OCI-LY1 (cell line): Measurements from ENCODE around the gene ADAMTS14.

Experiments used
- H2AFZ ChIP-seq: fragments of 200-600 bp; sonication (generic), shearing (Covaris generic); 2 replicates; pipeline ENCODE4 v1.6.0; 2014; ENCODE audit warnings: antibody characterized with exemption, mild to moderate bottlenecking, low read length
- H3F3A ChIP-seq: fragments of 200-600 bp; sonication (generic), shearing (Covaris generic); 2 replicates; pipeline ENCODE4 v1.6.0; 2014; ENCODE audit warnings: mild to moderate bottlenecking, antibody characterized with exemption, low read length, moderate library complexity; ENCODE audit not compliant: insufficient read depth
- H3K27ac ChIP-seq: fragments of 200-600 bp; sonication (generic); 2 replicates; pipeline ENCODE4 v1.5.1; 2014; ENCODE audit warnings: low read length, mixed run types, mild to moderate bottlenecking, low read depth; ENCODE audit not compliant: poor library complexity, severe bottlenecking
- H3K27me3 ChIP-seq: fragments of 200-600 bp; sonication (generic); 2 replicates; pipeline ENCODE4 v1.6.0; 2014; ENCODE audit warnings: antibody characterized with exemption, mild to moderate bottlenecking, low read length, moderate library complexity; ENCODE audit not compliant: insufficient read depth
- H3K36me3 ChIP-seq: fragments of 200-600 bp; sonication (generic); 2 replicates; pipeline ENCODE4 v1.6.1; 2014; ENCODE audit warnings: mild to moderate bottlenecking, antibody characterized with exemption, low read length, moderate library complexity, mixed read lengths; ENCODE audit not compliant: insufficient read depth
- H3K4me1 ChIP-seq: fragments of 200-600 bp; sonication (generic); 2 replicates; pipeline ENCODE4 v1.5.1; 2014; ENCODE audit warnings: mild to moderate bottlenecking, low read length, moderate library complexity; ENCODE audit not compliant: insufficient read depth, severe bottlenecking
- H3K4me2 ChIP-seq: fragments of 200-600 bp; sonication (generic), shearing (Covaris generic); 2 replicates; pipeline ENCODE4 v1.6.1; 2014; ENCODE audit warnings: low read length
- H3K4me3 ChIP-seq: fragments of 200-600 bp; sonication (generic); 2 replicates; pipeline ENCODE4 v1.5.1; 2014; ENCODE audit warnings: low read length, low read depth, mild to moderate bottlenecking, mixed read lengths; ENCODE audit not compliant: poor library complexity, severe bottlenecking
- H3K79me2 ChIP-seq: fragments of 200-600 bp; shearing (Covaris generic); 2 replicates; pipeline ENCODE4 v1.6.1; 2016; ENCODE audit warnings: mixed run types, low read length, mixed read lengths; ENCODE audit not compliant: insufficient read depth
- H3K9ac ChIP-seq: fragments of 200-600 bp; sonication (generic), shearing (Covaris generic); 2 replicates; pipeline ENCODE4 v1.6.1; 2014; ENCODE audit warnings: mild to moderate bottlenecking, low read length, mixed read lengths
- H3K9me2 ChIP-seq: fragments of 200-600 bp; sonication (generic), shearing (Covaris generic); 2 replicates; pipeline ENCODE4 v1.6.1; 2014; ENCODE audit warnings: low read depth, mild to moderate bottlenecking, low read length, mixed read lengths
- H3K9me3 ChIP-seq: fragments of 200-600 bp; shearing (Covaris generic); 2 replicates; pipeline ENCODE4 v1.6.1; 2014; ENCODE audit warnings: low read length, mixed read lengths
- H4K20me1 ChIP-seq: fragments of 200-600 bp; sonication (generic), shearing (Covaris generic); 2 replicates; pipeline ENCODE4 v1.6.0; 2016; ENCODE audit warnings: mild to moderate bottlenecking, low read length; ENCODE audit not compliant: insufficient read depth
- CTCF ChIP-seq: fragments of 200-600 bp; sonication (generic), shearing (Covaris generic); IDR thresholded peaks from 2 replicates; pipeline ENCODE4 v1.5.1; 2017; ENCODE audit warnings: mild to moderate bottlenecking, antibody characterized with exemption, low read length, moderate library complexity, mixed read lengths
- EZH2 ChIP-seq: fragments of 200-600 bp; sonication (generic), shearing (Covaris generic); IDR thresholded peaks from 2 replicates; pipeline ENCODE4 v1.8.0; 2017; ENCODE audit warnings: borderline replicate concordance, mixed run types, mild to moderate bottlenecking, antibody characterized with exemption, low read length, moderate library complexity, mixed read lengths

Gene ADAMTS14

DNA sequence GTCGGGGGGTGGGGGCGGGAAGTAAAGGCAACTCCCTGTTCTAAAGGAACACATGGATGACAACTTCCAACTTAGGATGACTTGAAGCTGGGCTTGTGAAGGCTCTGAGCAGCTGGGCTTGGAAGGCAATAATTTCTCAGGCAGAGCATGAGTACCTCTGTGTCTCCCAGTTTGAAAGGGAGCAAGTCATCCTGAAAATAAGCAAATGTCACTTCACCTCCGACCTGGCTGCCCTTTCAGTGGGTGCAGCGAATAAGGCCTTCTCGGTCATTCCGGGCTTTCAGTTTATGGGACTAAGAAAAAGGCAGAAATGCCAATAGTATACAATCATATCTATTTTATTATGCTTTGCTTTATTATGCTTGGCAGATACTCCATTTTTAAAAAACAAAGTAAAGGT lies 15.3 kb upstream of the ADAMTS14 start:
- Histone ChIP-seq H3K9me2 (no peaks in the 10 kb centered on the region), H3K79me2 (no peaks in the 10 kb centered on the region), H3K9me3 (peaks cover 11% of the 10 kb centered on the region), H3K36me3 (no peaks in the 10 kb centered on the region; the same call in 1 of the 2 replicates), H3K4me3 (no peak overlapping the region), H3K9ac (no peak overlapping the region), H3F3A (no peaks in the 10 kb centered on the region), H3K4me2 (no peak overlapping the region), H4K20me1 (no peaks in the 10 kb centered on the region), H3K27me3 (peaks cover 6% of the 10 kb centered on the region; the same call in 1 of the 2 replicates), H3K4me1 (no peaks in the 10 kb centered on the region), H2AFZ (no peak overlapping the region), H3K27ac (no peak overlapping the region)
- TF ChIP-seq CTCF = no peak
- no peak for TF ChIP-seq EZH2

- no peaks in the 10 kb centered on the region for H3K79me2 ChIP-seq
- no peaks in the 10 kb centered on the region for H3K9me2 ChIP-seq
- H3K27me3 ChIP-seq = no peaks in the 10 kb centered on the region; the same call in 1 of the 2 replicates
- no peaks in the 10 kb centered on the region; the same call in 1 of the 2 replicates for H3K36me3 ChIP-seq
- no peak for TF ChIP-seq EZH2
- no peak for TF ChIP-seq CTCF
- H3K4me3 ChIP-seq = no peak overlapping the region
- no peak overlapping the region for H3K4me2 ChIP-seq
- no peak overlapping the region for H3K9ac ChIP-seq
- no peak overlapping the region for H2AFZ ChIP-seq
- H3K27ac ChIP-seq = no peak overlapping the region
- no peaks in the 10 kb centered on the region for H3F3A ChIP-seq
- no peaks in the 10 kb centered on the region for H3K4me1 ChIP-seq
- H4K20me1 ChIP-seq = no peaks in the 10 kb centered on the region
- H3K9me3 ChIP-seq = peaks cover 5% of the 10 kb centered on the region
Observed at GRCh38 chr10:70658582-70659136, 13.6 kb upstream of the ADAMTS14 start.

DNA sequence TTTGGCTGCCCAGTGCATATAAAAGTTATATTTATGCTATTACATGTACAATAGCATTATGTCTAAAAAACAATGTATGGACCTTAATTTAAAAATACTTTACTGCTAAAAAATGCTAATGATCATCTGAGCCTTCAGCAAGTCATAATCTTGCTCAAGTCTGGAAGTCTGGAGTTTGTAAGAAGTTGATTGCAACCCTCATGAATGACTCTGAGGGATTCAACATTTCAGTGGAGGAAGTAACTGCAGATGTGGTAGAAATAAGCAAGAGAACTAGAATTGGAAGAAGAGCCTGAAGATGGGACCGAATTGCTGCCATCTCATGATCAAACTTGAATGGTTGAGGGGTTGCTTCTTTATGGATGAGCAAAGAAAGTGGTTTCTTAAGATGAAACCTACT lies 13.0 kb upstream of the ADAMTS14 start:
- Histone ChIP-seq H3K27me3 (no peaks in the 10 kb centered on the region; the same call in 1 of the 2 replicates), H3F3A (no peaks in the 10 kb centered on the region), H3K4me1 (no peaks in the 10 kb centered on the region), H3K9ac (no peak overlapping the region), H3K4me2 (no peak overlapping the region), H2AFZ (no peak overlapping the region), H3K4me3 (no peak overlapping the region), H4K20me1 (no peaks in the 10 kb centered on the region), H3K27ac (no peak overlapping the region), H3K9me2 (no peaks in the 10 kb centered on the region), H3K79me2 (no peaks in the 10 kb centered on the region), H3K36me3 (no peaks in the 10 kb centered on the region; the same call in 1 of the 2 replicates), H3K9me3 (peaks cover 5% of the 10 kb centered on the region)
- TF ChIP-seq EZH2 (no peak), CTCF (no peak)
